ENCODE results near the gene HCN3.

DNA sequence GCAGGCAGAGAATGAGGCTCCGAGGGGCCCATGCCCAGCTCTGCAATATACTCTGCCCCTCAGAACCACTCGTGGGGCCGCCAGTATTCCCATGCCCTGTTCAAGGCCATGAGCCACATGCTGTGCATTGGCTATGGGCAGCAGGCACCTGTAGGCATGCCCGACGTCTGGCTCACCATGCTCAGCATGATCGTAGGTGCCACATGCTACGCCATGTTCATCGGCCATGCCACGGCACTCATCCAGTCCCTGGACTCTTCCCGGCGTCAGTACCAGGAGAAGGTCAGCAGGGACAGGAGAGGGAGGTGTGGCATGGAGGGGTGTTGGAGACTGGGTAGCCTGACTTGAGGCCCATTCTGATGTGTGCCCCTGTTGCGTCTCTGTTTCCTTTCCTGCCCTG, 7.2 kb downstream of the HCN3 start:
- no peak for TF ChIP-seq EZH2 (optimal IDR thresholded peaks at IDR 0.05; ENCODE audit: low read depth, low read length)
- TF ChIP-seq EZH2phosphoT487 (IDR thresholded peaks at IDR 0.05; ENCODE audit: low read length): no peak

All from MM.1S (cell line).